ENCODE results near the gene IP6K1.
"Not testable (repeated sequence)": the region's sequence is repeated elsewhere in the genome, so short reads cannot be mapped to it uniquely, and the experiment has no call there.

Gene IP6K1

GRCh38 chr3:49711489-49711888, 74.9 kb downstream of the IP6K1 start:
- DNase-seq (ENCODE audit: low read depth) = no peak

- DNase-seq (ENCODE audit: low read depth) = no peak
These were observed 76.5 kb downstream of the IP6K1 start for GRCh38 chr3:49709852-49710251.

- DNase-seq (ENCODE audit: low read depth) = no peak
These were observed 79.2 kb downstream of the IP6K1 start for GRCh38 chr3:49707113-49707480.

- DNase-seq (ENCODE audit: low read depth) = no peak
These were observed 79.8 kb downstream of the IP6K1 start for GRCh38 chr3:49706456-49707112.

- DNase-seq (ENCODE audit: low read depth) = no peak
These were observed 80.9 kb downstream of the IP6K1 start for GRCh38 chr3:49705390-49705960.

- no peak for DNase-seq (ENCODE audit: low read depth)
These were observed 81.7 kb downstream of the IP6K1 start for GRCh38 chr3:49704629-49705028.

GRCh38 chr3:49703956-49704355, 82.4 kb downstream of the IP6K1 start:
- DNase-seq (ENCODE audit: low read depth) = no peak

GRCh38 chr3:49703443-49703927, 82.9 kb downstream of the IP6K1 start:
- peak; percentile 48 for DNase-seq (ENCODE audit: low read depth)

- no peak for DNase-seq (ENCODE audit: low read depth)
These were observed 83.7 kb downstream of the IP6K1 start for GRCh38 chr3:49702672-49703071.

- DNase-seq (ENCODE audit: low read depth) = no peak
These were observed 84.8 kb downstream of the IP6K1 start for GRCh38 chr3:49701388-49702077.

- no peak for DNase-seq (ENCODE audit: low read depth)
These were observed 85.8 kb downstream of the IP6K1 start for GRCh38 chr3:49700453-49701128.

GRCh38 chr3:49700014-49700413, 86.3 kb downstream of the IP6K1 start:
- no peak for DNase-seq (ENCODE audit: low read depth)

GRCh38 chr3:49699281-49699979, 86.9 kb downstream of the IP6K1 start:
- DNase-seq (ENCODE audit: low read depth) = no peak

- DNase-seq (ENCODE audit: low read depth) = not testable (repeated sequence)
These were observed 90.9 kb downstream of the IP6K1 start for GRCh38 chr3:49695350-49696015.

- not testable (repeated sequence) for DNase-seq (ENCODE audit: low read depth)
These were observed 91.8 kb downstream of the IP6K1 start for GRCh38 chr3:49694409-49695070.

GRCh38 chr3:49691481-49691880, 94.9 kb downstream of the IP6K1 start:
- DNase-seq (ENCODE audit: low read depth) = not testable (repeated sequence)

- not testable (repeated sequence) for DNase-seq (ENCODE audit: low read depth)
These were observed 95.5 kb downstream of the IP6K1 start for GRCh38 chr3:49690856-49691255.

- DNase-seq (ENCODE audit: low read depth) = not testable (repeated sequence)
These were observed 96.3 kb downstream of the IP6K1 start for GRCh38 chr3:49689908-49690624.

GRCh38 chr3:49689046-49689907, 97.1 kb downstream of the IP6K1 start, which contains the start of the genes MST1 and RNF123:
Gene MST1 (minus strand): TSS chr3:49689474. CDS start chr3:49688691, 783 bp downstream.
Gene RNF123 (plus strand): TSS chr3:49689557. CDS start chr3:49691166, 1,609 bp downstream.
- DNase-seq (ENCODE audit: low read depth) = peak; percentile 83
